Measurements from ENCODE around the gene OASL.

- TF ChIP-seq, protein P1, sequence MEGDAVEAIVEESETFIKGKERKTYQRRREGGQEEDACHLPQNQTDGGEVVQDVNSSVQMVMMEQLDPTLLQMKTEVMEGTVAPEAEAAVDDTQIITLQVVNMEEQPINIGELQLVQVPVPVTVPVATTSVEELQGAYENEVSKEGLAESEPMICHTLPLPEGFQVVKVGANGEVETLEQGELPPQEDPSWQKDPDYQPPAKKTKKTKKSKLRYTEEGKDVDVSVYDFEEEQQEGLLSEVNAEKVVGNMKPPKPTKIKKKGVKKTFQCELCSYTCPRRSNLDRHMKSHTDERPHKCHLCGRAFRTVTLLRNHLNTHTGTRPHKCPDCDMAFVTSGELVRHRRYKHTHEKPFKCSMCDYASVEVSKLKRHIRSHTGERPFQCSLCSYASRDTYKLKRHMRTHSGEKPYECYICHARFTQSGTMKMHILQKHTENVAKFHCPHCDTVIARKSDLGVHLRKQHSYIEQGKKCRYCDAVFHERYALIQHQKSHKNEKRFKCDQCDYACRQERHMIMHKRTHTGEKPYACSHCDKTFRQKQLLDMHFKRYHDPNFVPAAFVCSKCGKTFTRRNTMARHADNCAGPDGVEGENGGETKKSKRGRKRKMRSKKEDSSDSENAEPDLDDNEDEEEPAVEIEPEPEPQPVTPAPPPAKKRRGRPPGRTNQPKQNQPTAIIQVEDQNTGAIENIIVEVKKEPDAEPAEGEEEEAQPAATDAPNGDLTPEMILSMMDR (IDR thresholded peaks at IDR 0.05): no peak
- TF ChIP-seq POLR2A (IDR thresholded peaks at IDR 0.05): no peak
Measured at GRCh38 chr12:120992989-120993388, 46.1 kb downstream of the OASL start.

Measured in prostate gland (tissue), 2 donors.